K562 (cell line): ENCODE results near the gene KLKB1. TPM values are rescaled to one million over a fixed set of nuclear protein-coding genes. Genes with fewer than 3 reads are reported as not detected.

ENCODE experiments used
- ATAC-seq: fragments of 200-7000 bp; cut with Tn5 transposase; 3 replicates; pipeline ENCODE4 v1.9.1; 2020; ENCODE audit warnings: moderate library complexity
- BruUV-seq: library from RNA; stranded (reverse); fragments of 400-500 nt; replicated peaks from 2 replicates; lab custom pipeline; 2021; lab: Mats Ljungman, UMichigan
- CTCF ChIA-PET: fragments of 300-600 bp; formaldehyde crosslinking; extraction: SDS; loops from one replicate; lab custom pipeline; 2021; ENCODE audit warnings: low intra/inter-chr PET ratio; lab: Yijun Ruan, JAX
- POLR2A ChIA-PET: fragments of 300-600, 350-650 bp; sonication (Branson Sonifier 250); formaldehyde crosslinking; extraction: SDS; loops from one replicate; lab custom pipeline; 2021; ENCODE audit warnings: antibody characterized with exemption, inconsistent platforms; lab: Yijun Ruan, JAX
- DNase-seq, 4 experiments: peaks; one replicate each; pipeline versions ENCODE4 v3.0.0 to v3.0.0-alpha.2; 2011 to 2018; ENCODE audit warnings: low spot score in 3 of 4, mixed read lengths in 3 of 4; ENCODE audit errors: extremely low read depth in 1 of 4
- FAIRE-seq: peaks from 2 replicates; lab custom pipeline; 2011; peaks lifted over from hg19 to GRCh38; lab: Jason Lieb, UNC
- H2AFZ ChIP-seq: 2 replicates; pipeline ENCODE4 v1.6.0; 2011; ENCODE audit warnings: low read depth, low read length, control low read depth, inconsistent platforms
- H3K27ac ChIP-seq: fragments of 200-600 bp; 3 replicates; pipeline ENCODE4 v1.8.0; 2011; ENCODE audit warnings: low read depth, mild to moderate bottlenecking, control low read depth, inconsistent platforms, low read length, moderate library complexity, mixed read lengths; ENCODE audit errors: extremely low read depth
- H3K27me3 ChIP-seq, 2 experiments: fragments of 300-600 bp in 1 of 2; 2 replicates in 1 of 2; 3 replicates in 1 of 2; pipeline versions ENCODE4 v1.6.0 to v1.8.0; 2011; ENCODE audit warnings: inconsistent platforms in 2 of 2, low read length in 2 of 2, mild to moderate bottlenecking in 1 of 2, mixed read lengths in 1 of 2, moderate library complexity in 1 of 2; ENCODE audit not compliant: control insufficient read depth in 2 of 2, insufficient read depth in 2 of 2
- H3K36me3 ChIP-seq: fragments of 300-600 bp; 3 replicates; pipeline ENCODE4 v1.8.0; 2011; ENCODE audit warnings: mild to moderate bottlenecking, low read length, inconsistent platforms; ENCODE audit not compliant: control insufficient read depth, insufficient read depth
- H3K4me1 ChIP-seq, 2 experiments: fragments of 200-600 bp in 1 of 2; replicated peaks in 1 of 2; 2 replicates in 1 of 2; 3 replicates in 1 of 2; pipeline versions ENCODE4 v1.5.1 to v1.8.0; 2011; ENCODE audit warnings: inconsistent platforms in 2 of 2, low read length in 2 of 2, mild to moderate bottlenecking in 1 of 2, mixed read lengths in 1 of 2, moderate library complexity in 1 of 2; ENCODE audit not compliant: control insufficient read depth in 2 of 2, insufficient read depth in 2 of 2
- H3K4me2 ChIP-seq: 2 replicates; pipeline ENCODE4 v1.6.1; 2011; ENCODE audit warnings: low read length, control low read depth, inconsistent platforms, mixed read lengths; ENCODE audit not compliant: insufficient read depth
- H3K4me3 ChIP-seq: fragments of 200-600 bp; sonication (generic), shearing (Covaris generic); 2 replicates; pipeline ENCODE4 v1.5.1; 2016; ENCODE audit warnings: control low read depth, inconsistent platforms
- H3K79me2 ChIP-seq: fragments of 200-600 bp; 3 replicates; pipeline ENCODE4 v1.8.0; 2011; ENCODE audit warnings: low read length, inconsistent platforms; ENCODE audit not compliant: control insufficient read depth, insufficient read depth
- H3K9ac ChIP-seq, 2 experiments: 2 replicates each; pipeline versions ENCODE4 v1.6.0 to v1.6.1; 2011; ENCODE audit warnings: low read depth in 2 of 2, low read length in 2 of 2, control low read depth in 1 of 2, inconsistent platforms in 1 of 2, mild to moderate bottlenecking in 1 of 2, mixed read lengths in 1 of 2; ENCODE audit not compliant: insufficient read depth in 1 of 2
- H3K9me1 ChIP-seq: one replicate; pipeline ENCODE4 v1.6.0; 2011; ENCODE audit warnings: inconsistent platforms, mild to moderate bottlenecking, low read length, moderate library complexity; ENCODE audit not compliant: control insufficient read depth, insufficient read depth
- H3K9me3 ChIP-seq: replicated peaks from 2 replicates; pipeline ENCODE4 v1.5.1; 2011; ENCODE audit warnings: low read depth, low read length, inconsistent platforms; ENCODE audit not compliant: control insufficient read depth, insufficient read depth
- H4K20me1 ChIP-seq: replicated peaks from 2 replicates; pipeline ENCODE4 v1.6.1; 2011; ENCODE audit warnings: low read length, inconsistent platforms, mixed read lengths; ENCODE audit not compliant: control insufficient read depth, insufficient read depth
- BRD4 ChIP-seq: fragments of 200-600 bp; sonication (generic); IDR thresholded peaks from 2 replicates; pipeline ENCODE4 v1.6.1; 2017; ENCODE audit warnings: inconsistent platforms
- HDGF ChIP-seq: fragments of 450-650 bp; IDR thresholded peaks from 2 replicates; pipeline ENCODE4 v1.6.1; 2016
- MEIS2 ChIP-seq: fragments of 450-650 bp; IDR thresholded peaks from 2 replicates; pipeline ENCODE4 v1.6.1; 2014; ENCODE audit warnings: mild to moderate bottlenecking; ENCODE audit not compliant: partially characterized antibody
- MTF1 ChIP-seq: fragments of 250-450 bp; sonication (Bioruptor Pico); IDR thresholded peaks from 2 replicates; pipeline ENCODE4 v1.9.0; 2021; ENCODE audit warnings: moderate library complexity, mild to moderate bottlenecking, inconsistent platforms, borderline replicate concordance
- RNF2 ChIP-seq: sonication (generic); IDR thresholded peaks from 2 replicates; pipeline ENCODE4 v1.6.1; 2016
- TCF7L2 ChIP-seq: fragments of 150-350 bp; IDR thresholded peaks from 2 replicates; pipeline ENCODE4 v1.6.1; 2016; ENCODE audit warnings: low read depth, mild to moderate bottlenecking, low read length, moderate library complexity
- WGBS: fragments of 100-300 bp; shearing (Covaris generic); methylation state at CpG from one replicate; pipeline ENCODE4 v1.1.6; 2016; ENCODE audit warnings: low coverage, mixed read lengths; ENCODE audit not compliant: insufficient coverage; ENCODE audit errors: missing lambda C conversion rate; 5-methylcytosine and 5-hydroxymethylcytosine counted together
- in situ Hi-C: fragments of 300-500 bp; cut with MboI; formaldehyde crosslinking; loops from 4 replicates; pipeline ENCODE4 v1.15.0; 2018; ENCODE audit warnings: inconsistent platforms, mixed read lengths
- intact Hi-C: fragments of 100-400 bp; cut with micrococcal nuclease; formaldehyde crosslinking; loops from 2 replicates; pipeline ENCODE4 v1.14.2; 2022
- polyA plus RNA-seq, 8 experiments: library from polyadenylated mRNA; depleted of rRNA in 4 of 8; stranded (reverse) in 5 of 8; unstranded in 3 of 8; fragments of >200 nt; fragmentation: Nextera tagmentation in 2 of 8; fragmentation: Illumina TruSeq in 1 of 8; extraction: Ambion mirVana in 2 of 8; extraction: Trizol in 1 of 8; gene quantifications; 2 replicates each; pipeline versions ENCODE4 v1.2.1 to v1.2.3, GENCODE V29; 2011 to 2014; ENCODE audit warnings: inconsistent platforms in 1 of 8, missing spikeins in 1 of 8
- total RNA-seq, 7 experiments: library from RNA; depleted of rRNA in 6 of 7; stranded (reverse); fragments of >200 nt in 6 of 7; fragmentation: Illumina TruSeq in 2 of 7; extraction: Trizol in 2 of 7; gene quantifications; 2 replicates each; pipeline versions ENCODE4 v1.2.1 to v1.2.3, GENCODE V29; 2011 to 2021; ENCODE audit warnings: low replicate concordance in 1 of 7
- TF ChIP-seq, protein P1 (sequence below): fragments of 250-450 bp; sonication (Bioruptor Pico); IDR thresholded peaks from 2 replicates; pipeline ENCODE4 v1.4.0; 2020

KLKB1 gene
- total and polyA plus RNA-seq, 9 of the 15 experiments (the other 6 are each of a cell fraction or from before 2014, with no cell fraction given), result 0.27 TPM; not detected in 8

DNA sequence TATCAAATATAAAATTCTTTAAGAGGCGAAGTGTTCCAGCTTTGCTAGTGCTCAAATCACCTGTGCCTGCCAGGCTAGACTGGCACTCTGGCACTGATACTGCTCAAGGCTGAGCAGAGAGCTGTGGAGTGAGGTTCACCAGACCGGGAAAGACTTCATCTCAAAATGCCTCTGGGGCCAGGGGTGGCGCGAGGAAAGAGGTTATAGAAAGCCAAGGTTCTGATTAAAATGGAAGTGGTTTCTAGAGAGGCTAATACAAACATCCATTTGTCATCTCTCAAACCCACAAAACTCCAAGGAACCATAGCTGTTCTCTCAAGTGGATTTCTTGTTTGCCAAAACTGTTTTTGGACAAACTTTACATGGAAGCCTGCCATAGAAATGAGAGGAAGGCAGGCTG is 80.2 kb downstream of the KLKB1 start:
- BruUV-seq, result no TSS peak
- ChIA-PET POLR2A (no interaction called here), CTCF (no interaction called here)
- no peak overlapping the region for H3K4me2 ChIP-seq
- no peaks in the 10 kb centered on the region for H4K20me1 ChIP-seq
- peaks cover 2 to 35% of the 10 kb centered on the region in 2 experiments; a peak in 3 of 5 replicates for H3K27me3 ChIP-seq
- no peak for ATAC-seq
- H3K4me3 ChIP-seq, result no peak overlapping the region
- TF ChIP-seq MTF1 (CRISPR knock-in tag) (no peak), BRD4 (no peak), RNF2 (no peak), HDGF (no peak), TCF7L2 (no peak), MEIS2 (no peak)
- TF ChIP-seq, protein P1, sequence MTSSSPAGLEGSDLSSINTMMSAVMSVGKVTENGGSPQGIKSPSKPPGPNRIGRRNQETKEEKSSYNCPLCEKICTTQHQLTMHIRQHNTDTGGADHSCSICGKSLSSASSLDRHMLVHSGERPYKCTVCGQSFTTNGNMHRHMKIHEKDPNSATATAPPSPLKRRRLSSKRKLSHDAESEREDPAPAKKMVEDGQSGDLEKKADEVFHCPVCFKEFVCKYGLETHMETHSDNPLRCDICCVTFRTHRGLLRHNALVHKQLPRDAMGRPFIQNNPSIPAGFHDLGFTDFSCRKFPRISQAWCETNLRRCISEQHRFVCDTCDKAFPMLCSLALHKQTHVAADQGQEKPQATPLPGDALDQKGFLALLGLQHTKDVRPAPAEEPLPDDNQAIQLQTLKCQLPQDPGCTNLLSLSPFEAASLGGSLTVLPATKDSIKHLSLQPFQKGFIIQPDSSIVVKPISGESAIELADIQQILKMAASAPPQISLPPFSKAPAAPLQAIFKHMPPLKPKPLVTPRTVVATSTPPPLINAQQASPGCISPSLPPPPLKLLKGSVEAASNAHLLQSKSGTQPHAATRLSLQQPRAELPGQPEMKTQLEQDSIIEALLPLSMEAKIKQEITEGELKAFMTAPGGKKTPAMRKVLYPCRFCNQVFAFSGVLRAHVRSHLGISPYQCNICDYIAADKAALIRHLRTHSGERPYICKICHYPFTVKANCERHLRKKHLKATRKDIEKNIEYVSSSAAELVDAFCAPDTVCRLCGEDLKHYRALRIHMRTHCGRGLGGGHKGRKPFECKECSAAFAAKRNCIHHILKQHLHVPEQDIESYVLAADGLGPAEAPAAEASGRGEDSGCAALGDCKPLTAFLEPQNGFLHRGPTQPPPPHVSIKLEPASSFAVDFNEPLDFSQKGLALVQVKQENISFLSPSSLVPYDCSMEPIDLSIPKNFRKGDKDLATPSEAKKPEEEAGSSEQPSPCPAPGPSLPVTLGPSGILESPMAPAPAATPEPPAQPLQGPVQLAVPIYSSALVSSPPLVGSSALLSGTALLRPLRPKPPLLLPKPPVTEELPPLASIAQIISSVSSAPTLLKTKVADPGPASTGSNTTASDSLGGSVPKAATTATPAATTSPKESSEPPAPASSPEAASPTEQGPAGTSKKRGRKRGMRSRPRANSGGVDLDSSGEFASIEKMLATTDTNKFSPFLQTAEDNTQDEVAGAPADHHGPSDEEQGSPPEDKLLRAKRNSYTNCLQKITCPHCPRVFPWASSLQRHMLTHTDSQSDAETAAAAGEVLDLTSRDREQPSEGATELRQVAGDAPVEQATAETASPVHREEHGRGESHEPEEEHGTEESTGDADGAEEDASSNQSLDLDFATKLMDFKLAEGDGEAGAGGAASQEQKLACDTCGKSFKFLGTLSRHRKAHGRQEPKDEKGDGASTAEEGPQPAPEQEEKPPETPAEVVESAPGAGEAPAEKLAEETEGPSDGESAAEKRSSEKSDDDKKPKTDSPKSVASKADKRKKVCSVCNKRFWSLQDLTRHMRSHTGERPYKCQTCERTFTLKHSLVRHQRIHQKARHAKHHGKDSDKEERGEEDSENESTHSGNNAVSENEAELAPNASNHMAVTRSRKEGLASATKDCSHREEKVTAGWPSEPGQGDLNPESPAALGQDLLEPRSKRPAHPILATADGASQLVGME, result no peak
- FAIRE-seq, result no peak
- no peaks in the 10 kb centered on the region for H3K4me1 ChIP-seq
- no peaks in the 10 kb centered on the region for H3K9me1 ChIP-seq
- H2AFZ ChIP-seq, result no peak overlapping the region
- in situ Hi-C loops (no loop called here), intact Hi-C loops (no loop called here)
- H3K79me2 ChIP-seq, result no peaks in the 10 kb centered on the region
- no peak for DNase-seq
- 4% methylated on average over 4 of the region's 4 CpGs for WGBS
- H3K27ac ChIP-seq, result no peak overlapping the region
- H3K9me3 ChIP-seq, result no peaks in the 10 kb centered on the region
- no peaks in the 10 kb centered on the region for H3K36me3 ChIP-seq
- H3K9ac ChIP-seq, result no peak overlapping the region
